DLD1 (cell line): ENCODE data around the gene SLIRP.
"Not testable (repeated sequence)": the region's sequence is repeated elsewhere in the genome, so short reads cannot be mapped to it uniquely, and the experiment has no call there.

Experiments
- in situ Hi-C: cut with HindIII; loops from 2 replicates; pipeline ENCODE4 v1.10.0; 2017; ENCODE audit warnings: low sequenced_read_pairs

Gene SLIRP

DNA sequence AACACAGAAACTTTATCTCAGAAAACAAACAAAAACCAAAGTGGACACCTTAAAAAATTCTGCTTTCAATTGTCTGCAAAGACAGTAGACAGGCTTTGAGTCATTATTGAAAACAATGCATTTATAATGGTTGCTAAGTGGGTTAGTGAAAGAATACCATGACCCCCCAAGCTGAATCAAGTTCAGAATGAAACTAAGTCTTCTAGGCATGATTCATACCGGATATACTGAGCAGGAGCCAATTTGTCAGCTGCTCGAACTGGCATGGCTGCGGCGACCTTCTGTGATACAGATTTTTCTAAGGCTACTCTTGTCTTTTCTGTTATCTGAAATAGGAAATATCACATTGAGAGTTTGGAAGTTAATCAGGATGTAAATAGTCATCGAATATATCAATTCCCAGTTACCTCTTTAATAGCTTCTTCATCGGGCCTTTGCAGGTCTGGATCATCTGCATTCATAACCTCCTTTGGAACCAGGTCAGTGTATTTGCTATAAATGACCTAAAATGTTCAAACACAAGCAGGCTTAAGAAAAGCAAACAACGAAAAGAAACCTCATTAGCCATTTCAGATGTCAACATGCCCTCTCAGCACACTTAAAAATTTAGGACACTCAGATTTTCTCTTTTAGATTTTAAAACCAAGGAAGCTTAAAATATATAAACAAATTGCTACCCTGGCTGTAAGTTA is 30.8 kb downstream of the SLIRP start:
- in situ Hi-C loops = no loop called here

DNA sequence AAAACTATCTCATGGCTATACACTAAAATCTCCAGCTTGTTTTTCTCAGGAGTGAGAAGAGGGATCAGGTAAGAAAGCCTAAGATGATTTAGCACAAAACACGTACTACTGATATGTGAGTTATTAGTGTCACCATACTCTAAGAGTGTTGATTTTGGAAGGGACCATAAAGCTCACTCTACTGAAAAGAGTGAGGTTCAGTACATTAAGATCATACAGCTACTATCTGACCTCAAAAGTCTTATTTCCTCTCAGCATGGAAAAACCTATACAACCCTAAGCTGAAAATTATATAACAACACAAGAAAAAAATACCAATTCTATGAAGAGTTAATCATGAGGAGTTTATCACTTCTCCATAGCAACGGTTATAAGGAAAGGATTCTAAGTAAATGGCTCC is 33.5 kb downstream of the SLIRP start:
- in situ Hi-C loops = no loop called here

DNA sequence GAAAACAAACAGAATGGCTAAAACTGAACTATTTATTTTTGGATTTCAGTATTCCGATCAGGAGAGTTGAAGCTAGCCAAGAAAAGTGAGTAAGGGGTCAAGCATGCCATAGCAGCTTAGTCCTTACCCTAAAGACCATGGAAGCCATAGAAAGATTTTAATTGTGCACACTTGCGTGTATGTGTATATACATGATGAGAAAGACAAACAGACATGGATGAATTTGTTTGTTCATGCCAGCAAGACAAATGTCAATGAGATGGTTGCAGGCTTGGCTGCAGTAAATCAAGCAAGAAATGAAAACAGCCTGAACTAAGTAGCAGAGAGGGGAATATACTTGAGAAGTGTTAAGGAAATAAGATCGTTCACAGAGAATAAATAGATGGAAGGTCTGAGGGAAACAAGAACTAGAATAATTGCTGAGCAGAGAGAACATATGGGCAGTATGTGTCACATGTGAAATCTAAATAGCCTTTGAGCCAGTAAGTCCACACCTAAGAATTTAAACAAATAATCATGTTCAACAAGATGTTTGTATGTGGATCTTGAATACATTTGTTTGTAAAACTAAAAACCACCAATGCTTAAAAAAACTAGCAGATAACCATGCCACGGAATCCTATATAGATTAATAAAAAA is 38.3 kb downstream of the SLIRP start:
- in situ Hi-C loops = no loop called here

DNA sequence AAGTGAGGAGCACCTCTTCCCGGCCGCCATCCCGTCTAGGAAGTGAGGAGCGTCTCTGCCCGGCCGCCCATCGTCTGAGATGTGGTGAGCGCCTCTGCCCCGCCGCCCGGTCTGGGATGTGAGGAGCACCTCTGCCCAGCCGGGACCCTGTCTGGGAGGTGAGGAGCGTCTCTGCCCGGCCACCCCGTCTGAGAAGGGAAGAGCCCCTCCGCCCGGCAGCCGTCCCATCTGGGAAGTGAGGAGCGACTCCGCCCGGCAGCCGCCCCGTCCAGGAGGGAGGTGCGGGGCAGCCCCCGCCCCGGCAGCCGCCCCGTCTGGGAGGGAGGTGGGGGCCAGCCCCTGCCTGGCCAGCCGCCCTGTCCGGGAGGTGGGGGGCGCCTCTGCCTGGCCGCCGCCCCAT is 39.5 kb downstream of the SLIRP start:
- in situ Hi-C loops = not testable (repeated sequence)

DNA sequence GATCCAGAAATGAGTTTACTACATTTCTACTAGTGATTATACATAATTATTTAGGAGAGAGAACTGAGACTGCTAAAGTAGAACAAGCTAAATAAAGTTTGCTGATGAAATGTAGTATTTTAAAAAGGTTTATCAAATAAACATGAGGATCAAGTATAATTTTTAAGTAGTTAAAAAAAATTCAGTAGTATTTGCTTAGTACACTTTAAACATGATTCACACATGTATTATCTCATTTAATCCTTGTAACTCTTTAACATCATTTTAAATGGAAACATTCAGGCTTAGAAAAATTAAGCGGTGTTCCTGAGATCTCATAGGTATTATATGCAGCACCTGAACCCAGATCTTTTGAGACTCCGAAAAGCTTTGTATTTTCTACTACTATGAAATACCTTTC is 44.4 kb downstream of the SLIRP start:
- in situ Hi-C loops = no loop called here

DNA sequence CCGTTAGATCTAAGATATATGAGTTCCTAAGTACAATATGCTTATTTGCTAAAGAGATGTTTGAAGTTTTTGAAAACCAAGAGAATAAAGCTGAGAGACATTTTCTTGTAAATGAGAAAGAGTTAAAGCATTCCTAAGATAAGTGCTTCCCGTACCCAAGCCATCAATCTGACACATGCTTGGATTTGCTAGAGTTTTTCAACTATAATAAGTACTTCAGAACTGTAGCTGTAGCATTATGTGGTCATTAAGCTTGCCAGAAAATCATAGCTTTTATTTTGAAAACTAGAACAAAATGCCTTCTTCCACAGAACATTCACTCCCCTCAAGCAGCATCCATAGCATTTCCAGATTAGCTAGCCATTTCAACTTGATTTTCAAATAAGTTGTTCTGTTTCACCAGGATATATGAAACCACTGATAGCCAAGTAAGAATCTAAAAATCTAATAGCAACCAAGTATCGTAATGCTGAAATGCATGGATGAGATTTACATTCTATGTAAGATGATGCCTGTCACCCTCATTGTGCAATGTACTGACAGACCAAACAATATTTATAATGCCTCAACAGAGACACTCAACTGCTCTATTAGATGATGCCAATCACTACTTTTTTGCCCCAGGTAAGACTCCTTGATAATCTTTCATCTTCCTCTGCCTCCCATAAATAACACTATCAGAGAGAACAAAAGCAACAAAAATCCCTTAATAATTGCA is 45.1 kb downstream of the SLIRP start:
- in situ Hi-C loops = no loop called here

DNA sequence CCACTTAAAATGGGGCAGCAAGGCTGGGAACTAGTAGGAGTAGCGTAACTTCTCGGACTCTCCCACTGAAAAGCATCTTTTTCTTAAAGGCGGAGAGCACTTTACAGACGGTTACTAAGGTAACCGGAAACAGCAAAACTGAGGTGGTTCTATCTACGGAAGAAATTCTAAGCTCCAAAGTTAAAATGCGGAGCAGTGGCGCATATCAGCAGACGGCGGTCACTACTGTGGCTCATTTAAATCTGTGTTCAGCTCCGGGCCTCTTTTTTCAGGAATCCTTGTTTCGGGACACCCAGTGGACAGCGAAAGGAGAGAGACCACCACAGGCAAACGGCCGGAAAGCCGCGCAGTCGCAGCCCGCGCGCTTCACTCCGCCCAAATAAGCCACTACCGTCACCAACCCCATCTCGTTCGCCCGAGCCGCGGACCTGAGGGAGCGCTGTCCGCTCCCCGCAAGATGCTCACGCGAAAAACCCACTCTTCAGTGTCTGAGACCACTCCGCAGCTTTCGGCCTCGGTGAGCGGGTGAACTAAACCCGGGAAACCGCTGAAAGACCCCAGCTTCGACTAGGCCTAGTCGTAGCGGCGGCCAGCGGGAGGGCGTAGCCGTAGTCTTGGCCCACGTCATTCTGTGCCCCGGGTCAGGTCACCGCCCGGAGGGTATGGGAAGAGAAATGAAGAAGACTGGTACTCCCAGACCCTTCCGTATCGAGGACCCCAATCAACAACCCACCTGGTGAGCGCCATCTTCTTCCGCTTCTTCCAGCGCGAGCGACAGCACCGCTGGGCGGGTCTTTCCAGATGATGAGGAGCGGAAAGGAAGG is 52.7 kb downstream of the SLIRP start, which contains the start of gene SNW1:
Gene SNW1, minus strand, starts transcription at position 776 of the 824 bp plus-strand sequence. Its CDS starts 29 bp downstream, at position 747.
- in situ Hi-C loops = no loop called here

DNA sequence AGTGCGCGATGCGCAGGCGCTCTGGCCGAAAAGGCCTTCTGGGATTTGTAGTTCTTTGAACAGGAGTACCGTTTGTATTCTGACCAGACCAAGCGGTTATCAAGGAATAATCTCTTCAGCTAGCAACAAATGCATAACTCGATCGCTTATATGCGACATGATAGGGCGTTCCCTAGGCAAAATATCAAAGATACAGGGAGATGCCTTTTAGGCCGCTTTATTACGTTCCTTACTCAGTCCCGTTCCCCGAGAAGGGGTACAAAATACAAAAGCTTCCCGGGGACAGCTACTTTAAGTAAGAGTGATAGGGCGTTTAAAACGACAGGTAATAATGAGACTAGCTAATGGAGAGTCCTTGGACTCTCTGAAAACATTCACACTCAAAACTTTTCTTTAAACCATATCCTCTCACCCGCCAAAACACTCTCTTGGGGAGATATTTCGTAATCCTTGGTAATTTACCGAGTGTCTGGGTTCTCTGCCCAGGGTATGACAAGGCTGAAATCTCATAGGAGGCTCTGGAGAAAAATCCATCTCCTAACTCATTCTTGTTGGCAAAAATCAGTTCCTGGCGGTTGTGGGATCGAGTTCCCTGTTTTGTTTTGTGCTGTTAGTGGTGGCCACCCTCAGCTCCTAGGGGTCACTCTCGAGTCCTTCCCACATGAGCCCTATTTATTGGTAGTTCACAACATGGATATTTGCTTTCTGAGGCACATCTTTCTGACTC is 53.5 kb downstream of the SLIRP start:
- in situ Hi-C loops = no loop called here

DNA sequence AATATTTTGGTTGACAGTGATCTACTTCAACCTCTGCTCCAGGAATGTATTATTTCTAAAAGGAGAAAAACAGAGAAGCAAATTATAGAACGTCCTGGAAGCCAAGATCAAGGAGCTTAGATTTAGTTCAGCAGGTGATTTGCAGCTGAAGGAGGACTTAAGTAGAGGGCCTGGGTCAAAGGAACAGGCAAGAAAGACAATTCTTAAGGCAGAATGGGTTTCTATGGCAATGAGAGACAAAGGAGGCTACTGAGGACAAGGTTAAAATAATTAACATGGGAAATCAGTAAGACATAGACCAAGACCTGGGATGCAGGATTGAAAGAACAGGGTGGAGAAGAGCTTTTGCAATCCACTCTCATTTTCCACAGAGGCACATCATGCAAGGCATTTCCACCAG is 55.4 kb downstream of the SLIRP start:
- in situ Hi-C loops = no loop called here

DNA sequence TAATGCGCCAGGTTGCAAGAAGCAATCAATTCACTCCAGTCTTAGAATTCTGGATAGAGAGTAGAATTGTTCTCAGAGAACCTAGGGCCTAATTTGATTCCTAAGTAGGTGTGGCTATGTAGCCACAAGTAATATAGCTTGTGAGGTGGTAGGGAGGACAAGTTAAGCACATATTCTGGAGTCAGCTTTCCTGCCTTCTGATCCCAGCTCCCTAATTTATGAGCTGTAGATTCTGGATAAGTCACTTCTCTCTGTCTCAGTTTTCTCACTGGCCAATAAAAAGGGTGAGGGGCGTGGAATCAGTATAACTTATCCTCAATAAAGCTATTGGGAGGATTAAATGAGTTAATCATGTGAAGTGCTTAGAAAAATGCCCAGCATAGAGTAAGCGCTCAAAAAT is 56.1 kb downstream of the SLIRP start:
- in situ Hi-C loops = no loop called here
